ENCODE measurements around the gene SEMA4A.

- TF ChIP-seq CTCF (IDR thresholded peaks at IDR 0.05) (peak in 3 of 5 experiments; percentile 10 to 42 (median 31)), POLR2A (IDR thresholded peaks at IDR 0.05) (no peak)
Measured at GRCh38 chr1:156126043-156126629, 27.2 kb upstream of the SEMA4A start.
